HUES6 (cell line): ENCODE data around the gene ROBO1.

Experiments
- H3K27ac ChIP-seq: 2 replicates; pipeline ENCODE4 v1.7.0; 2013; ENCODE audit warnings: low read depth, mild to moderate bottlenecking, low read length, inconsistent platforms
- H3K27me3 ChIP-seq: 2 replicates; pipeline ENCODE4 v1.6.1; 2013; ENCODE audit warnings: low read length; ENCODE audit not compliant: control insufficient read depth, insufficient read depth
- H3K36me3 ChIP-seq: 2 replicates; pipeline ENCODE4 v1.6.1; 2013; ENCODE audit warnings: low read length; ENCODE audit not compliant: control insufficient read depth, insufficient read depth
- H3K4me1 ChIP-seq: 2 replicates; pipeline ENCODE4 v1.6.1; 2013; ENCODE audit warnings: low read length; ENCODE audit not compliant: control insufficient read depth, insufficient read depth
- H3K4me3 ChIP-seq: 2 replicates; pipeline ENCODE4 v1.5.1; 2013; ENCODE audit warnings: low read depth, low read length
- H3K9ac ChIP-seq: one replicate; pipeline ENCODE4 v1.6.1; 2013; ENCODE audit warnings: mild to moderate bottlenecking, low read length
- H3K9me3 ChIP-seq: 2 replicates; pipeline ENCODE4 v1.6.1; 2013; ENCODE audit warnings: low read depth, low read length; ENCODE audit not compliant: control insufficient read depth, insufficient read depth

ROBO1 gene

GRCh38 chr3:79284781-79285180 lies 483.0 kb downstream of the ROBO1 start:
- no peaks in the 10 kb centered on the region for H3K27me3 ChIP-seq
- no peaks in the 10 kb centered on the region for H3K4me1 ChIP-seq
- no peak overlapping the region for H3K9ac ChIP-seq
- H3K27ac ChIP-seq = no peak overlapping the region
- H3K4me3 ChIP-seq = no peak overlapping the region
- no peaks in the 10 kb centered on the region for H3K36me3 ChIP-seq
- no peaks in the 10 kb centered on the region for H3K9me3 ChIP-seq

DNA sequence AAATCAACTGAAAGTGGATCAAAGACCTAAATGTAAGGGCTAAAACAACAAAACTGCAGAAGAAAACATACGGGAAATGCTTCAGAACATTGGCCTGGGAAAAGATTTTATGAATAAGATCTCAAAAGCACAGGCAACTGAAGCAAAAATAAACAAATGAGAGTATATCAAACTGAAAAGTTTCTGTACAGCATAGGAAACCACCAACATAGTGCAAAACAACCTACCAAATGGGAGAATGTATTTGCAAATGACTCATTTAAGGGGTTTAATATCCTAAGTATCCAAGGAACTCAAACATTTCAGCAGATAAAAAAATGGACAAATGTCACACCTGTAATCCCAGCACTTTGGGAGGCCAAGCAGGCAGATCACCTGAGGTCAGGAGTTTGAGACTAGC lies 489.1 kb downstream of the ROBO1 start:
- Histone ChIP-seq H3K27ac (no peak overlapping the region), H3K36me3 (no peaks in the 10 kb centered on the region), H3K4me1 (no peaks in the 10 kb centered on the region)

DNA sequence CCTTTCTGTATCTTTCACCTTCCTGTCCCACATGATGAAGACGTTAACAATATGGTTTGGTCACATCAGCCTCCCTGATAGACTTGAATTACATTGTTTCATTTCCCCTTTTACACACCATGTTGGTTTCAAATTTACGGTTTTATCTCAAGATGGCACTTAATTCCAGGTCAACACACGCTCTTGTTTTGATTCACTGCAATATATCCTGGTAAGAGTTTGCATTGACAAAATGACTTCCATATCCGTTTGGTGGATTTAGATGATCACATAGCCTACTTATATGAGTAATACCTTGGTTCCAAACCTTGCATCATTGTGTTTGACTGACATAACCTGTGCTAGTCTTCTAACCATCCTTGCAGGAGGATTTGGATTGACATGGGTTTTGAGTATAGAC lies 499.4 kb downstream of the ROBO1 start:
- Histone ChIP-seq H3K9ac (no peak overlapping the region), H3K4me1 (peaks cover 2% of the 10 kb centered on the region; the same call in 1 of the 2 replicates), H3K27ac (no peak overlapping the region), H3K9me3 (no peaks in the 10 kb centered on the region), H3K36me3 (no peaks in the 10 kb centered on the region), H3K27me3 (no peaks in the 10 kb centered on the region), H3K4me3 (no peak overlapping the region)

More for the DNA sequence above, 489.1 kb downstream of the ROBO1 start:
- H3K27me3 ChIP-seq = no peaks in the 10 kb centered on the region
- H3K9me3 ChIP-seq = no peaks in the 10 kb centered on the region
- no peak overlapping the region for H3K9ac ChIP-seq
- H3K4me3 ChIP-seq = no peak overlapping the region

DNA sequence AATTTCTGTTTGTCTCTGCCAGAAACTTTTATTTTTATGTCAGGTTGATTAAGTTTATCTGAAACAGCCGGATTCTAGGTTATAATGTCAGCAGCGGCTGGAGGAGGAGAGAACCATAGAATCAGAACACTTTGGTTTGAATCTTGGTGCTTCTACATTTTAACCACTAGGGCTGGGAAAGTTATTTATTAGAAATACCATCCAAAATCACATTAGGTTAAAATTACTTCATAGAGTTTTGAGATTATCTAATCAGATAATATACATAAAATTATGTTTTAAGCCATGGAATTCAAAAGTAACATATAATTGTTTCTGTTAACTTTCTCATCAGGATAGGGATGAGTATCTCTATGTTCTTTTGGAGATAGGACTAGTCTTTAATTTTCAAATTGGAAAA lies 502.9 kb downstream of the ROBO1 start:
- Histone ChIP-seq H3K9me3 (no peaks in the 10 kb centered on the region), H3K36me3 (no peaks in the 10 kb centered on the region), H3K4me3 (no peak overlapping the region), H3K27ac (no peak overlapping the region), H3K27me3 (no peaks in the 10 kb centered on the region), H3K4me1 (peaks cover 1% of the 10 kb centered on the region; the same call in 1 of the 2 replicates), H3K9ac (no peak overlapping the region)

DNA sequence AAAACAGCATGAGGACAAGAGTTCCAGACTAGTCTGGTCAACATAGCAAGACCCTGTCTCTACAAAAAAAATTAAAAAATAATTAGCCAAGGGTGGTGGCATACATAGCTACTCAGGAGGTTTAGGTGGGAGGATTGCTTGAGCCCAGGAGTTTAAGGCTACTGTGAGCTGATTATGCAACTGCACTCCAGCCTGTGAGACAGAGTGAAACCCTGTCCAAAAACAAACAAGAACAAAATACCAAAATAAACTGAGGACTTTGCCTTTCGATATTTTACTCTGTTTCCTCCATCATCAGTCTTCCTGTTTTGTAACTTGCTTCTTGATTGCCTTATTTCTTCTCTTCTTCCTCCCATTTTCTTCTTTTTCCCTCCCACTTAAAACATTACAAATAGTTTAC lies 504.4 kb downstream of the ROBO1 start:
- Histone ChIP-seq H3K9me3 (no peaks in the 10 kb centered on the region), H3K4me1 (no peaks in the 10 kb centered on the region), H3K9ac (no peak overlapping the region), H3K36me3 (no peaks in the 10 kb centered on the region), H3K27ac (no peak overlapping the region), H3K4me3 (no peak overlapping the region), H3K27me3 (no peaks in the 10 kb centered on the region)

DNA sequence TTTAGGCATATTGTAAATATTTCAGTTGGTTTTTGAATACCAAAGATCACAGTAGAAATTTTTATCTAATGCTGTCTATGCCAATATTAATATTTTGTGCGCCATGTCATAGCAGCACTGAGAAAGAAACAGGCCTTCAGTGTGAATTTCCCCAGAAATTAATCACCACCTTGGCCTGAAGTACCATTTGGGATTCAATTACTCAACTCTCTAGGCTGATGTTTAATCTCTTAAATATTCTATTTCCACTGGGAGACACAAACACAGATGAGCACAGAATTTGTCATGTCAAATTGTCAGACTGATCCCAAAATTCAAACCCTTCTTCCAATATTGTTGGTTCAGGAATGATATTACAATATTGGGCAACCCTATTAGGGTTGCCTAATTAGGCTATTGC lies 509.3 kb downstream of the ROBO1 start:
- Histone ChIP-seq H3K4me1 (no peaks in the 10 kb centered on the region), H3K9me3 (no peaks in the 10 kb centered on the region), H3K9ac (no peak overlapping the region), H3K36me3 (no peaks in the 10 kb centered on the region), H3K27ac (no peak overlapping the region), H3K4me3 (no peak overlapping the region), H3K27me3 (no peaks in the 10 kb centered on the region)

- no peaks in the 10 kb centered on the region for H3K36me3 ChIP-seq
- H3K27ac ChIP-seq = no peak overlapping the region
Observed at GRCh38 chr3:79257791-79258190, 510.0 kb downstream of the ROBO1 start.

GRCh38 chr3:79255702-79256101 lies 512.1 kb downstream of the ROBO1 start:
- no peak overlapping the region for H3K27ac ChIP-seq
- no peaks in the 10 kb centered on the region for H3K36me3 ChIP-seq
- H3K4me1 ChIP-seq = no peaks in the 10 kb centered on the region
- H3K27me3 ChIP-seq = no peaks in the 10 kb centered on the region
- H3K4me3 ChIP-seq = no peak overlapping the region
- no peak overlapping the region for H3K9ac ChIP-seq
- H3K9me3 ChIP-seq = no peaks in the 10 kb centered on the region

More at GRCh38 chr3:79257791-79258190, 510.0 kb downstream of the ROBO1 start:
- no peak overlapping the region for H3K9ac ChIP-seq
- no peaks in the 10 kb centered on the region for H3K4me1 ChIP-seq
- H3K9me3 ChIP-seq = no peaks in the 10 kb centered on the region
- H3K27me3 ChIP-seq = no peaks in the 10 kb centered on the region
- H3K4me3 ChIP-seq = no peak overlapping the region

GRCh38 chr3:79255292-79255691 lies 512.5 kb downstream of the ROBO1 start:
- Histone ChIP-seq H3K4me1 (no peaks in the 10 kb centered on the region), H3K4me3 (no peak overlapping the region), H3K9ac (no peak overlapping the region), H3K36me3 (no peaks in the 10 kb centered on the region), H3K27me3 (no peaks in the 10 kb centered on the region), H3K9me3 (no peaks in the 10 kb centered on the region), H3K27ac (no peak overlapping the region)

DNA sequence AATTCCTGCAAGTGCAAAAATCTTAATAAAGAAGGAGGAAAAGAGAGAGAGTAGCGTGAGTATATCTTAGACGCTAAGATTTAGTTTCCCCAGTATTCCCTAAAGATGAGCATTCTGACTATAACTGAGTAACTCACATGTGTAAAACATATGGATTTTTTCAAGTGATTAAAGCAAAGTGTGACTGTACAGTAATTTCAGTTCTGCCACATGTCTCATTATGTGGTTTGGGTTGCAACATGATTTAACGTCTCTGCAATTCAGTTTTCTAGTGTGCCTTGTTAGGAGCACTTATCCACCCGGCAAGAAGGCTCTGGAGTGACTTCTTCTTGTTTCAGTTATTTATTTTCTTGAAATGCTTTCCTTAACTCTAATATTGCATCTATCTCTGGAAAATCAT lies 514.1 kb downstream of the ROBO1 start:
- no peak overlapping the region for H3K27ac ChIP-seq
- H3K4me3 ChIP-seq = no peak overlapping the region
- no peak overlapping the region for H3K9ac ChIP-seq
- no peaks in the 10 kb centered on the region for H3K27me3 ChIP-seq
- no peaks in the 10 kb centered on the region for H3K36me3 ChIP-seq
- no peaks in the 10 kb centered on the region for H3K4me1 ChIP-seq
- no peaks in the 10 kb centered on the region for H3K9me3 ChIP-seq

- Histone ChIP-seq H3K27me3 (no peaks in the 10 kb centered on the region), H3K4me1 (no peaks in the 10 kb centered on the region), H3K9ac (no peak overlapping the region), H3K27ac (no peak overlapping the region), H3K4me3 (no peak overlapping the region), H3K9me3 (no peaks in the 10 kb centered on the region), H3K36me3 (no peaks in the 10 kb centered on the region)
Observed at GRCh38 chr3:79253271-79253670, 514.5 kb downstream of the ROBO1 start.

DNA sequence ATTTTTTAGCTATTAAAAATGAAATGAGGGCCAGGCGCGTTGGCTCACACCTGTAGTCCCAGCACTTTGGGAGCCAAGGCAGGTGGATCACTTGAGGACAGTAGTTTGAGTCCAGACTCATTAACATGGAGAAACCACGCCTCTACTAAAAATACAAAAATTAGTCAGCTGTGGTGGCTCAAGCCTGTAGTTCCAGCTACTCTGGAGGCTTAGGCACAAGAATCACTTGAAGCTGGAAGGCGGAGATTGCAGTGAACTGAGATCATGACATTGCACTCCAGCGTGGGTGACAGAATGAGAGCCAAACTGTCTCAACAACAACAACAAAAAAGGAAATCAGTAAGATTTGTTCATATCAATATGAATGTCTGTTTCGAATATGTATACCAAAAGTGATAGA lies 517.1 kb downstream of the ROBO1 start:
- H3K27me3 ChIP-seq = no peaks in the 10 kb centered on the region
- no peak overlapping the region for H3K27ac ChIP-seq
- H3K4me1 ChIP-seq = peaks cover 7% of the 10 kb centered on the region; the same call in 1 of the 2 replicates
- no peak overlapping the region for H3K4me3 ChIP-seq
- H3K36me3 ChIP-seq = no peaks in the 10 kb centered on the region
- no peak overlapping the region for H3K9ac ChIP-seq
- no peaks in the 10 kb centered on the region for H3K9me3 ChIP-seq
